Islet of Langerhans (tissue), 1 donor: ENCODE data around the gene CCRL2.

ENCODE experiments used
- FAIRE-seq: peaks from one replicate; lab custom pipeline; 2011; peaks lifted over from hg19 to GRCh38; lab: Jason Lieb, UNC

The CCRL2 gene, protein sequence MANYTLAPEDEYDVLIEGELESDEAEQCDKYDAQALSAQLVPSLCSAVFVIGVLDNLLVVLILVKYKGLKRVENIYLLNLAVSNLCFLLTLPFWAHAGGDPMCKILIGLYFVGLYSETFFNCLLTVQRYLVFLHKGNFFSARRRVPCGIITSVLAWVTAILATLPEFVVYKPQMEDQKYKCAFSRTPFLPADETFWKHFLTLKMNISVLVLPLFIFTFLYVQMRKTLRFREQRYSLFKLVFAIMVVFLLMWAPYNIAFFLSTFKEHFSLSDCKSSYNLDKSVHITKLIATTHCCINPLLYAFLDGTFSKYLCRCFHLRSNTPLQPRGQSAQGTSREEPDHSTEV

DNA sequence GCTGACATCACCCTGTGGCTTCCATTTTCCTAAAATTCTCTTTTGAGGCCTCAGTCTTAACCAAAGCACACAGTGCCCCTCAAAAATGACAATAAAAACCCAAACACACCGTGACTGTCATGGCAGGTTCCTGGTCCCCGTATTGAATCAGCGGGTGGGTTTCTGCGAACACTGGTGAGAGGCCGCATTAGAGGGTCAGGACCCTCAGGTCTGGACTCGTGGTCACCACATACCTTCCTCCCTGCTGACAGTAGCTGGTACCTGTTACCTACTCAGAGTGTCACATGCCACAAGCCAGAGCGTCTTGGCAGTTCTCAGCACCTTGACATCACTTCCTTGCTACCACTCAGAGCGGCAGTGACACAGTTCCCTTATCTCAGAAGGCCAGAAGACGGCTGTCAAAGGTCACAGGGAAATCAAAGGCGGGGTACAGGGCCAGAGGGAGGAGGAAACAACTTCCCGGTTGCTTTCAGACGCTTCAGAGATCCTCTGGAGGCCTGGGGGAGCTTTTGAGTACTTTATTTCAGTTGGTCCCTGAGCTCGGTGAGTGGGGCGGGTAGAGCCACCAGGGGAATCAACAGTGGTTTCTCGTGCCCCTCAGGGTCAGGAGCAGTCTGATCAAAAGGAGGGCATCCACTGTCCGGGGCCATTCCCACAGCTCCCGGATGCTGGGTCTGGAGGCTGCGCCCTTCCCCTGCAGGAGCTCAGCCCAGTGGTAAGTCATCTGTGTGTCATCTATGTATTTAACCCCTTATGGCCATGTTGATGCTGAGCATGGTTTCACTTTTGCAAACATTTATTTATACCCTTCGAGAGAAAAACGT lies at the start of gene CCRL2, which contains the start of gene CCR5AS:
Gene CCRL2 (plus strand): TSS at position 472 of the 824 bp plus-strand sequence. CDS start 821 bp downstream, outside the sequence.
Gene CCR5AS (minus strand): TSS at position 279 of the 824 bp plus-strand sequence.
- no peak for FAIRE-seq

DNA sequence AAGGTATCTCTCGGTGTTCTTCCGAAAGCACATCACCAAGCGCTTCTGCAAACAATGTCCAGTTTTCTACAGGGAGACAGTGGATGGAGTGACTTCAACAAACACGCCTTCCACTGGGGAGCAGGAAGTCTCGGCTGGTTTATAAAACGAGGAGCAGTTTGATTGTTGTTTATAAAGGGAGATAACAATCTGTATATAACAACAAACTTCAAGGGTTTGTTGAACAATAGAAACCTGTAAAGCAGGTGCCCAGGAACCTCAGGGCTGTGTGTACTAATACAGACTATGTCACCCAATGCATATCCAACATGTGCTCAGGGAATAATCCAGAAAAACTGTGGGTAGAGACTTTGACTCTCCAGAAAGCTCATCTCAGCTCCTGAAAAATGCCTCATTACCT lies 48.6 kb upstream of the CCRL2 start:
- no peak for FAIRE-seq

DNA sequence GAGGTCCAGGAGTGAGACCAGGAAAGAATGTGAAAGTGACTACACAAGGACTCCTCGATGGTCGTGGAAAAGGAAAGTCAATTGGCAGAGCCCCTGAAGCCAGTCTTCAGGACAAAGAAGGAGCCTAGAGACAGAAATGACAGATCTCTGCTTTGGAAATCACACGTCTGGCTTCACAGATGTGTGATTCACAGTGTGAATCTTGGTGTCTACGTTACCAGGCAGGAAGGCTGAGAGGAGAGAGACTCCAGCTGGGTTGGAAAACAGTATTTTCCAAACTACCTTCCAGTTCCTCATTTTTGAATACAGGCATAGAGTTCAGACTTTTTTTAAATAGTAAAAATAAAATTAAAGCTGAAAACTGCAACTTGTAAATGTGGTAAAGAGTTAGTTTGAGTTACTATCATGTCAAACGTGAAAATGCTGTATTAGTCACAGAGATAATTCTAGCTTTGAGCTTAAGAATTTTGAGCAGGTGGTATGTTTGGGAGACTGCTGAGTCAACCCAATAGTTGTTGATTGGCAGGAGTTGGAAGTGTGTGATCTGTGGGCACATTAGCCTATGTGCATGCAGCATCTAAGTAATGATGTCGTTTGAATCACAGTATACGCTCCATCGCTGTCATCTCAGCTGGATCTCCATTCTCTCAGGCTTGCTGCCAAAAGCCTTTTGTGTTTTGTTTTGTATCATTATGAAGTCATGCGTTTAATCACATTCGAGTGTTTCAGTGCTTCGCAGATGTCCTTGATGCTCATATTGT lies 47.1 kb upstream of the CCRL2 start:
- no peak for FAIRE-seq

DNA sequence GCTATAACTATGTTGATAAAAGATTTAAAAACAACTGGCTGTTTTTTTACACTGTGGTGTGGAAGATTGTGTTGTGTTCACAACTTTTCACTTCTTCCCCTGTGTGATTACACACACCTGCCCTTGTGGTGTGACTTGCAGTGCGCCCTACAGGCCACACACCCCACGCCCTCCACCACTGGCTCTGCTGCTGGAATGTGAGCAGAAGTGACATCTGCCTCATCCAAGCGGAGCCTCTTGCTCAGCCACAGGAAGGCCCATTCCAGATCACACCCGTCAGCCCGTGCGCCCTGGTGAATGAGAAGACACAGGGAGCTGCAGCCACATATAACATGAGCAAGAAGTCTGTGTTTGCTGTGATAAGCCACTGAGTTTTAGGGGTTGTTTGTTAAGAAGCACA lies 46.2 kb upstream of the CCRL2 start:
- no peak for FAIRE-seq

DNA sequence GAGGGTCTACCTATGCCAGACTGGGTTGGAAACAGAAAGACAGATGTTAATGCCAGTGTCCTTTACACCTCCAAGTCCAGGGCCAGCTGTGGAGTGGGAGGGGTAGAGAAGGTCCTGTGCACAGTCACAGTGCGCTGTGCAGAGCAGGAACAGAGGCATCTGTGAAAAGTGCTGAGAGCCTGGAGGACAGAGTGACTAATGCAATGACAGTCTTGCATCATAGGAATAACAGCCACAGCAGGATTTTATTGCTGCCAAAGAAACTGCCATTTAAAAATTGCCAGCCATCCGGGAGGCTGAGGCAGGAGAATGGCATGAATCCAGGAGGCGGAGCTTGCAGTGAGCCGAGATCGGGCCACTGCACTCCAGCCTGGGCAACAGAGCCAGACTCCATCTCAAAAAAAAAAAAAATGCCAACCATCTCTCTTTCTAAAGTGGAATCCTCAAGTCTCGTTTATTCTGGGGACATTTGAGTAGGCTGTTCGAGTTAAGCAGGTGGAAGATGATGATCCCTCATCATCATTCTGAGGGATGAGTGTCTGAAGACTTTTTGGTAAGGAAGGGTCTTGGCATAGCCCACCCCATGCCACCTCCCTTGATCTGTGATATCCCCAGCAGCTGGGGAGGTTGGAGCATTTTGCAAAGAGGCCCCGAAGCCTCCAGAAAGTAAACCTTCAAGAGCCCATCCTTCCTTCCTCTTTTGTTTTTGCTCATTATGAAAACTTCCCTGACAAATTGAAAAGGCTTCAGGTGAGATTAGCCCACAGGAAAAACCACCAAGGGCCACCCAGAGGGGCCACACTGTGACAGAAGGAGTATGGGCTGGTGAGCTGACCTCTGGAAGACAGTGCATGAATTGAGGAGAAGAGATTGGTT lies 45.4 kb upstream of the CCRL2 start:
- FAIRE-seq: no peak

DNA sequence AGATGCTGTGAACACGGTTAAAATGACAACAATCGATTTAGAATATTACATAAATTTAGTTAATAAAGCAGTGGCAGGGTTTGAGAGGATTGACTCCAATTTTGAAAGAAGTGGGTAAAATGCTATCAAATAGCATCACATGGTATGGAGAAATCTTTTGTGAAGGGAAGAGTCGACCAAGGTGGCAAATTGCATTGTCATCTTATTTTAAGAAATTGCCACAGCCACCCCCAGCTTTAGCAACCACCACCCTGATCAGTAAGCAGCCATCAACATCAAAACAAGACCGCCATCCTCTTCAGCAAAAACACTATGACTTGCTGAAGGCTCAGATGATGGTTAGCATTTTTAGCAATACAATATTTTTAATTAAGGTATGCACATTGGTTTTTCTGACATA lies 42.0 kb upstream of the CCRL2 start:
- no peak for FAIRE-seq

DNA sequence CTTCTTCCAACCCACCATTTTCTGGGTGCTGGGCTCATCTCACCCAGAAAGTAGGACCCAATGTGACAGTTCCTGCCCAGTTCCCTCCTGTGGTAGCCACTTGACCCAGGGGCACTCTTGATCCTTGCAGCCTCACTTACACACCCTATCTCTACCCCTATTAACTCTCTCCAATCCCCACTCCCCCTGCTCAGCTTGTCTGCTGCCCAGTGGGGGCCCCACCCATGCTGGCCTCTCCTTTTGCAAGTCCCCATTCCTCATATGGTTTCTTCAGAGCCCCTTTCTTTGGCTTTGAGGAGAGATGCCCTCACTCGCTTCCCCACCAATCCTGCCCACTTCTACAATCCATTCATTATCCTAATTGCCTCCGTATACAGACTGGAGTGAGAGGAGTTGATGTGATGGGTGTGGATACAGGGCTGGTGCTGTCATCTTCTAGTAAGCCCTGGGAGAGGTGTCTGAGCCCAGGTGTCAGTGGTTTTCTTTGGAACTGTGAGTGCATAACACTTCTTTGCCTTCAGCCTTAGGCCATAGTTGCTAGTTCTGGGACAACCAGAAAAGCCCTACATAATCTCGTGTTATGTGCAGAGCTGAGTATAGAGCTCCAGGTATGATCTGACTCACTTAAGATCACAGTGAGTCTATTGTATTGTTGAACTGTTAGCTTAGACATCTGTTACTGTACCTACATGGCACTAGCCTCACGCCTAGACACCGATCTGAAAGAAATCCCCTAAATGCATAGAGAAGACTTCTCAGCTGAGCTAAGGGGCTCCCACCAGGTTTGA lies 41.1 kb upstream of the CCRL2 start:
- no peak for FAIRE-seq

DNA sequence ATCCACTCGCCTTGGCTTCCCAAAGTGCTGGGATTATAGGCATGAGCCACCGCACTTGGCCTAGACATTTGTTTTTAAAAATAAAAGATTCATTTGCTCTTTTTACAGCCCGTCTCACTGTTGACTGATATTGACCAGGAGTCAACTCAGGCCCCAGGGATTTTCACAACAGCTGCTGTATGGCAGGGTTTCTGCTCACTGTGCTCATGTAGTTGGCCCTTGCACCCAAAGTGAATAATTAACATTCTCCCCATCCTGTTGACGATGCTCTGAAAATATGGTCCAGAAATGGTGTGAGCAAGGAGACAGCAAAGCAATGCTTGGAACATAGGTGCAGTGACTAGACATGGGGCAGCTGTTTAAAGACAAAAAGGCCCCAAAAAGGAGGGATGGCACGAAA lies 39.2 kb upstream of the CCRL2 start:
- FAIRE-seq: no peak

DNA sequence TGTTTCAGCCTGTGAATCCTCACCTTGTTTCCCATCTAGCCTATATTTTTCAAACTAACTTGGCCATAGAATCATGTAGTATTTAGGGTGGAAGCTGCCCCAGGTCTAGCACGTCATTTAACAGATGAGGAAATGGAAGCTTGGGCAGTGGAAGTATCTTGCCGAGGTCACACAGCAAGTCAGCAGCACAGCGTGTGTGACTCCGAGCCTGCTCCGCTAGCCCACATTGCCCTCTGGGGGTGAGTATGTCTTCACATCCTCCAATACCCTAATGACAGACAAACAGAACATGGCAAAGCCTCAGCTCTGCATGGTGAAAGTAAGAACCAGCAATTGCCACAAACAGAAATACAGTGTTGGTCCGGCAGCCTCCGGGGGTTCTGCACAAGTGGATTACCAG lies 38.5 kb upstream of the CCRL2 start:
- FAIRE-seq: no peak

DNA sequence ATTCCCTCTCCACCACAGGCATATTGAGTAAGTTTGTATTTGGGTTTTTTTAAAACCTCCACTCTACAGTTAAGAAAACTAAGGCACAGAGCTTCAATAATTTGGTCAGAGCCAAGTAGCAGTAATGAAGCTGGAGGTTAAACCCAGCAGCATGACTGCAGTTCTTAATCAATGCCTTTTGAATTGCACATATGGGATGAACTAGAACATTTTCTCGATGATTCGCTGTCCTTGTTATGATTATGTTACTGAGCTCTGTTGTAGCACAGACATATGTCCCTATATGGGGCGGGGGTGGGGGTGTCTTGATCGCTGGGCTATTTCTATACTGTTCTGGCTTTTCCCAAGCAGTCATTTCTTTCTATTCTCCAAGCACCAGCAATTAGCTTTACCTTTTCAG lies 37.9 kb upstream of the CCRL2 start:
- FAIRE-seq: no peak

DNA sequence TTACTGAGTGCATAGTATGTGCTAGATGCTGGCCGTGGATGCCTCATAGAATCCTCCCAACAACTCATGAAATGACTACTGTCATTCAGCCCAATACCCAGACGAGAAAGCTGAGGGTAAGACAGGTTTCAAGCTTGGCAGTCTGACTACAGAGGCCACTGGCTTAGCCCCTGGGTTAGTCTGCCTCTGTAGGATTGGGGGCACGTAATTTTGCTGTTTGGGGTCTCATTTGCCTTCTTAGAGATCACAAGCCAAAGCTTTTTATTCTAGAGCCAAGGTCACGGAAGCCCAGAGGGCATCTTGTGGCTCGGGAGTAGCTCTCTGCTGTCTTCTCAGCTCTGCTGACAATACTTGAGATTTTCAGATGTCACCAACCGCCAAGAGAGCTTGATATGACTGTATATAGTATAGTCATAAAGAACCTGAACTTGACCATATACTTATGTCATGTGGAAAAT lies 37.4 kb upstream of the CCRL2 start:
- FAIRE-seq: no peak

DNA sequence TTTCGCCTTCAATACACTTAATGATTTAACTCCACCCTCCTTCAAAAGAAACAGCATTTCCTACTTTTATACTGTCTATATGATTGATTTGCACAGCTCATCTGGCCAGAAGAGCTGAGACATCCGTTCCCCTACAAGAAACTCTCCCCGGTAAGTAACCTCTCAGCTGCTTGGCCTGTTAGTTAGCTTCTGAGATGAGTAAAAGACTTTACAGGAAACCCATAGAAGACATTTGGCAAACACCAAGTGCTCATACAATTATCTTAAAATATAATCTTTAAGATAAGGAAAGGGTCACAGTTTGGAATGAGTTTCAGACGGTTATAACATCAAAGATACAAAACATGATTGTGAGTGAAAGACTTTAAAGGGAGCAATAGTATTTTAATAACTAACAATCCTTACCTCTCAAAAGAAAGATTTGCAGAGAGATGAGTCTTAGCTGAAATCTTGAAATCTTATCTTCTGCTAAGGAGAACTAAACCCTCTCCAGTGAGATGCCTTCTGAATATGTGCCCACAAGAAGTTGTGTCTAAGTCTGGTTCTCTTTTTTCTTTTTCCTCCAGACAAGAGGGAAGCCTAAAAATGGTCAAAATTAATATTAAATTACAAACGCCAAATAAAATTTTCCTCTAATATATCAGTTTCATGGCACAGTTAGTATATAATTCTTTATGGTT lies 36.1 kb upstream of the CCRL2 start, which contains the start of gene CCR5:
Gene CCR5 (plus strand): TSS at position 108 of the 680 bp plus-strand sequence. CDS start 1,957 bp downstream, outside the sequence.
- no peak for FAIRE-seq

DNA sequence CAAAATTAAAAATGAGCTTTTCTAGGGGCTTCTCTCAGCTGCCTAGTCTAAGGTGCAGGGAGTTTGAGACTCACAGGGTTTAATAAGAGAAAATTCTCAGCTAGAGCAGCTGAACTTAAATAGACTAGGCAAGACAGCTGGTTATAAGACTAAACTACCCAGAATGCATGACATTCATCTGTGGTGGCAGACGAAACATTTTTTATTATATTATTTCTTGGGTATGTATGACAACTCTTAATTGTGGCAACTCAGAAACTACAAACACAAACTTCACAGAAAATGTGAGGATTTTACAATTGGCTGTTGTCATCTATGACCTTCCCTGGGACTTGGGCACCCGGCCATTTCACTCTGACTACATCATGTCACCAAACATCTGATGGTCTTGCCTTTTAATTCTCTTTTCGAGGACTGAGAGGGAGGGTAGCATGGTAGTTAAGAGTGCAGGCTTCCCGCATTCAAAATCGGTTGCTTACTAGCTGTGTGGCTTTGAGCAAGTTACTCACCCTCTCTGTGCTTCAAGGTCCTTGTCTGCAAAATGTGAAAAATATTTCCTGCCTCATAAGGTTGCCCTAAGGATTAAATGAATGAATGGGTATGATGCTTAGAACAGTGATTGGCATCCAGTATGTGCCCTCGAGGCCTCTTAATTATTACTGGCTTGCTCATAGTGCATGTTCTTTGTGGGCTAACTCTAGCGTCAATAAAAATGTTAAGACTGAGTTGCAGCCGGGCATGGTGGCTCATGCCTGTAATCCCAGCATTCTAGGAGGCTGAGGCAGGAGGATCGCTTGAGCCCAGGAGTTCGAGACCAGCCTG lies 35.3 kb upstream of the CCRL2 start:
- FAIRE-seq: no peak

DNA sequence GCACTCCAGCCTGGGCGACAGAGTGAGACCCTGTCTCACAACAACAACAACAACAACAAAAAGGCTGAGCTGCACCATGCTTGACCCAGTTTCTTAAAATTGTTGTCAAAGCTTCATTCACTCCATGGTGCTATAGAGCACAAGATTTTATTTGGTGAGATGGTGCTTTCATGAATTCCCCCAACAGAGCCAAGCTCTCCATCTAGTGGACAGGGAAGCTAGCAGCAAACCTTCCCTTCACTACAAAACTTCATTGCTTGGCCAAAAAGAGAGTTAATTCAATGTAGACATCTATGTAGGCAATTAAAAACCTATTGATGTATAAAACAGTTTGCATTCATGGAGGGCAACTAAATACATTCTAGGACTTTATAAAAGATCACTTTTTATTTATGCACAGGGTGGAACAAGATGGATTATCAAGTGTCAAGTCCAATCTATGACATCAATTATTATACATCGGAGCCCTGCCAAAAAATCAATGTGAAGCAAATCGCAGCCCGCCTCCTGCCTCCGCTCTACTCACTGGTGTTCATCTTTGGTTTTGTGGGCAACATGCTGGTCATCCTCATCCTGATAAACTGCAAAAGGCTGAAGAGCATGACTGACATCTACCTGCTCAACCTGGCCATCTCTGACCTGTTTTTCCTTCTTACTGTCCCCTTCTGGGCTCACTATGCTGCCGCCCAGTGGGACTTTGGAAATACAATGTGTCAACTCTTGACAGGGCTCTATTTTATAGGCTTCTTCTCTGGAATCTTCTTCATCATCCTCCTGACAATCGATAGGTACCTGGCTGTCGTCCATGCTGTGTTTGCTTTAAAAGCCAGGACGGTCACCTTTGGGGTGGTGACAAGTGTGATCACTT lies 34.3 kb upstream of the CCRL2 start:
- no peak for FAIRE-seq

DNA sequence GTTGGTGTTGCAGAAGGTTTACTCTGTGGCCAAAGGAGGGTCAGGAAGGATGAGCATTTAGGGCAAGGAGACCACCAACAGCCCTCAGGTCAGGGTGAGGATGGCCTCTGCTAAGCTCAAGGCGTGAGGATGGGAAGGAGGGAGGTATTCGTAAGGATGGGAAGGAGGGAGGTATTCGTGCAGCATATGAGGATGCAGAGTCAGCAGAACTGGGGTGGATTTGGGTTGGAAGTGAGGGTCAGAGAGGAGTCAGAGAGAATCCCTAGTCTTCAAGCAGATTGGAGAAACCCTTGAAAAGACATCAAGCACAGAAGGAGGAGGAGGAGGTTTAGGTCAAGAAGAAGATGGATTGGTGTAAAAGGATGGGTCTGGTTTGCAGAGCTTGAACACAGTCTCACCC lies 32.3 kb upstream of the CCRL2 start:
- FAIRE-seq: no peak

DNA sequence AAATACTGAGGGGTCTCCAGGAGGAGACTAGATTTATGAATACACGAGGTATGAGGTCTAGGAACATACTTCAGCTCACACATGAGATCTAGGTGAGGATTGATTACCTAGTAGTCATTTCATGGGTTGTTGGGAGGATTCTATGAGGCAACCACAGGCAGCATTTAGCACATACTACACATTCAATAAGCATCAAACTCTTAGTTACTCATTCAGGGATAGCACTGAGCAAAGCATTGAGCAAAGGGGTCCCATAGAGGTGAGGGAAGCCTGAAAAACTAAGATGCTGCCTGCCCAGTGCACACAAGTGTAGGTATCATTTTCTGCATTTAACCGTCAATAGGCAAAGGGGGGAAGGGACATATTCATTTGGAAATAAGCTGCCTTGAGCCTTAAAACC lies 31.8 kb upstream of the CCRL2 start:
- FAIRE-seq: no peak

DNA sequence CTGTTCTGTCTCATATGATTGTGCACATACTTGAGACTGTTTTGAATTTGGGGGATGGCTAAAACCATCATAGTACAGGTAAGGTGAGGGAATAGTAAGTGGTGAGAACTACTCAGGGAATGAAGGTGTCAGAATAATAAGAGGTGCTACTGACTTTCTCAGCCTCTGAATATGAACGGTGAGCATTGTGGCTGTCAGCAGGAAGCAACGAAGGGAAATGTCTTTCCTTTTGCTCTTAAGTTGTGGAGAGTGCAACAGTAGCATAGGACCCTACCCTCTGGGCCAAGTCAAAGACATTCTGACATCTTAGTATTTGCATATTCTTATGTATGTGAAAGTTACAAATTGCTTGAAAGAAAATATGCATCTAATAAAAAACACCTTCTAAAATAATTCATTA lies 31.2 kb upstream of the CCRL2 start:
- no peak for FAIRE-seq

DNA sequence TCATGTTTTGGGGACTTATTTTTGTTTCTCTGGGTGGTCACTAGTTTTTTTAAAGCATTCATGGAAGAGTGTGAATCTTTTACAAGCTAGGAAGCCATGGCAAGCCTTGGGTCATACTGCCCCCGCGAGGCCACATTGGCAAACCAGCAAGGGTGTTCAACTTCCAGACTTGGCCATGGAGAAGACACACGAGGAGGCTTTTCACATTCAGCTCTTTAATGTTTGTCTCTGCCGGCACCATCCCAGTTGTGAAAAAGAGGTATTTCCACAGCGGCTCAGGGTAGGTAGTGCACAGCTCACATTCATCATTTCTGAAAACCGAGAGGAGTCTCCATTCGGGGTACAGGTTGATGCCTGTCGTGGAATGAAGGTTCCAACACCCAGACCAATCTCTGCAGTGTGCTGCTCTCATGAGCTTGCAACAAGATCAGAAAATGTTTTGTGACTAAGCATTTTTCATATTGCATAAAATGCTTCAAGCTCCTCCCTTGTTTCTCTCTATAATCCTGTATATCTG lies 28.6 kb upstream of the CCRL2 start:
- no peak for FAIRE-seq
